ENCODE results near the gene ATP5MK.

GRCh38 chr10:103397191-103397825, 1.0 kb upstream of the ATP5MK start:
- TF ChIP-seq CTCF (conservative IDR thresholded peaks at IDR 0.05; ENCODE audit: low read length), result no peak
- no peak for TF ChIP-seq EZH2phosphoT487 (IDR thresholded peaks at IDR 0.05; ENCODE audit: borderline replicate concordance, low read depth, low read length)

Data from OCI-LY7 (cell line).